HL-60 (cell line): ENCODE measurements around the gene GOLGB1.

Experiments
- DNase-seq, 2 experiments: peaks; one replicate each; pipeline ENCODE4 v3.0.0-alpha.2; 2010 to 2020; ENCODE audit warnings: low read depth in 1 of 2, low spot score in 1 of 2
- H3K27ac ChIP-seq: fragments of 250-450 bp; sonication (Bioruptor Pico); replicated peaks from 2 replicates; pipeline ENCODE4 v1.5.1; 2020; ENCODE audit warnings: mild to moderate bottlenecking, moderate library complexity
- H3K27me3 ChIP-seq: fragments of 250-450 bp; sonication (Bioruptor Pico); 2 replicates; pipeline ENCODE4 v1.5.1; 2021; ENCODE audit warnings: mild to moderate bottlenecking, moderate library complexity; ENCODE audit not compliant: insufficient read depth, poor library complexity, severe bottlenecking
- H3K4me3 ChIP-seq: replicated peaks from 2 replicates; pipeline ENCODE4 v1.5.1; 2011; ENCODE audit warnings: mild to moderate bottlenecking, control low read depth, low read length; ENCODE audit not compliant: insufficient read depth
- CTCF ChIP-seq: IDR thresholded peaks from one replicate; pipeline ENCODE4 v1.5.1; 2011; ENCODE audit warnings: low read length, control low read depth, inconsistent platforms; ENCODE audit not compliant: insufficient read depth
- GABPA ChIP-seq: IDR thresholded peaks from 2 replicates; pipeline ENCODE4 v1.6.1; 2012; ENCODE audit warnings: low read depth
- POLR2AphosphoS5 ChIP-seq: IDR thresholded peaks from 2 replicates; pipeline ENCODE4 v1.6.1; 2012; ENCODE audit warnings: low read depth
- SPI1 ChIP-seq: IDR thresholded peaks from 2 replicates; pipeline ENCODE4 v1.6.1; 2012; ENCODE audit warnings: low read depth, mild to moderate bottlenecking, borderline replicate concordance
- TF ChIP-seq, protein P1 (sequence below): IDR thresholded peaks from 2 replicates; pipeline ENCODE4 v1.6.1; 2012; ENCODE audit warnings: low read depth; ENCODE audit not compliant: insufficient replicate concordance

GOLGB1 gene

DNA sequence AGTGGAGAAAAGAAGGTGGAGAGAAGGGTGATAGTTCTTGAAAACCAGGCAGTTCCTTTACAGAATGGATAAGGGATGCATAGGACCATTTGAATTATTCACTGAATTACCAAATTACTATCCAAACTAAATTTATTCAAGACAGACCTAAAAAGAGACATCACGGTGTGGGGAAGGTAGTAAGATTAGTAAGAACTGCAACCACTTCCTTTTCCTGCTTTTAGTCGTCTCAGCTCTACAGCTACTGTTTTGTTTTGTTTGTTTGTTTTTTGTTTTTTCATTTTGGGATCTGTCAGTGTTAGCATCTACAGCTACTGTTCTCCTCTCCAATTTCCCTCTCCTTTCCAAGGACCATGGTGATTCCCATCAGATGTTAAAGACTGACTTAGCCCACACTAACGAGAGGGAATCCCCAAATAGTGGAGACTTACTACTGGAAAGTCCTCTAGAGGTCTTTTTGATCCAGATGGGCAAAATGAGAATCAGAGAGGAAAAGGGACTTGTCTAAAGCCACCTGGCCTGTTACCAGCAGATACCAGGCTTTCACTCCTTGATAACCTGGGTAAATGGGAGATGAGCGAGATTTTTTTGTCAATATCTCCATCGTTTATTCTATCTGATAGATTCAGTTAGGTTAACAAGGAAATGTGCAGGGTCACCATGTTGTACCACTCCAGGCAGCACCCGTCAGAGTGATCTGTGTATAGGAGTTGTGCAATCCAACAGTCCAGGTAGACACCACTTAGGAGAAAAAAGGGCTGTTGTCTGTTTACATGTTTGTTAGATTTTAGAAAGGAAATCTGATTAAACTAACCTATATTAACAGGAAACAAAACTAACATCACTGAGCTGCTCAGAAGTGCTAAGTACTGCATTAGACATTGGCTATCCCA lies 94.8 kb downstream of the GOLGB1 start:
- Histone ChIP-seq H3K4me3 (no peak overlapping the region), H3K27me3 (no peaks in the 10 kb centered on the region), H3K27ac (peak overlapping the region; percentile 22)
- DNase-seq: no peak
- TF ChIP-seq POLR2AphosphoS5 (no peak), CTCF (no peak), SPI1 (peak; percentile 52; the same call in 1 of the 2 replicates)
- TF ChIP-seq, protein P1, sequence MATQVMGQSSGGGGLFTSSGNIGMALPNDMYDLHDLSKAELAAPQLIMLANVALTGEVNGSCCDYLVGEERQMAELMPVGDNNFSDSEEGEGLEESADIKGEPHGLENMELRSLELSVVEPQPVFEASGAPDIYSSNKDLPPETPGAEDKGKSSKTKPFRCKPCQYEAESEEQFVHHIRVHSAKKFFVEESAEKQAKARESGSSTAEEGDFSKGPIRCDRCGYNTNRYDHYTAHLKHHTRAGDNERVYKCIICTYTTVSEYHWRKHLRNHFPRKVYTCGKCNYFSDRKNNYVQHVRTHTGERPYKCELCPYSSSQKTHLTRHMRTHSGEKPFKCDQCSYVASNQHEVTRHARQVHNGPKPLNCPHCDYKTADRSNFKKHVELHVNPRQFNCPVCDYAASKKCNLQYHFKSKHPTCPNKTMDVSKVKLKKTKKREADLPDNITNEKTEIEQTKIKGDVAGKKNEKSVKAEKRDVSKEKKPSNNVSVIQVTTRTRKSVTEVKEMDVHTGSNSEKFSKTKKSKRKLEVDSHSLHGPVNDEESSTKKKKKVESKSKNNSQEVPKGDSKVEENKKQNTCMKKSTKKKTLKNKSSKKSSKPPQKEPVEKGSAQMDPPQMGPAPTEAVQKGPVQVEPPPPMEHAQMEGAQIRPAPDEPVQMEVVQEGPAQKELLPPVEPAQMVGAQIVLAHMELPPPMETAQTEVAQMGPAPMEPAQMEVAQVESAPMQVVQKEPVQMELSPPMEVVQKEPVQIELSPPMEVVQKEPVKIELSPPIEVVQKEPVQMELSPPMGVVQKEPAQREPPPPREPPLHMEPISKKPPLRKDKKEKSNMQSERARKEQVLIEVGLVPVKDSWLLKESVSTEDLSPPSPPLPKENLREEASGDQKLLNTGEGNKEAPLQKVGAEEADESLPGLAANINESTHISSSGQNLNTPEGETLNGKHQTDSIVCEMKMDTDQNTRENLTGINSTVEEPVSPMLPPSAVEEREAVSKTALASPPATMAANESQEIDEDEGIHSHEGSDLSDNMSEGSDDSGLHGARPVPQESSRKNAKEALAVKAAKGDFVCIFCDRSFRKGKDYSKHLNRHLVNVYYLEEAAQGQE: no peak

GRCh38 chr3:121651684-121652083 lies 97.9 kb downstream of the GOLGB1 start:
- TF ChIP-seq, protein P1: no peak
- TF ChIP-seq SPI1 (no peak), POLR2AphosphoS5 (no peak), CTCF (no peak), GABPA (no peak)

GRCh38 chr3:121649645-121650044 lies 99.9 kb downstream of the GOLGB1 start:
- Histone ChIP-seq H3K27me3 (no peaks in the 10 kb centered on the region), H3K27ac (no peak overlapping the region), H3K4me3 (no peak overlapping the region)
- TF ChIP-seq GABPA (no peak), POLR2AphosphoS5 (no peak), SPI1 (no peak), CTCF (no peak)
- TF ChIP-seq, protein P1: no peak
- DNase-seq: no peak

More at GRCh38 chr3:121651684-121652083, 97.9 kb downstream of the GOLGB1 start:
- no peak for DNase-seq
- no peak overlapping the region for H3K27ac ChIP-seq
- H3K4me3 ChIP-seq: no peak overlapping the region
- no peaks in the 10 kb centered on the region for H3K27me3 ChIP-seq
